GM19372 (cell line): ENCODE results near the gene APOL1.

Source experiments
- ATAC-seq: cut with Tn5 transposase; IDR thresholded peaks from one replicate; pipeline ENCODE4 v1.9.1; 2021; ENCODE audit warnings: mild to moderate bottlenecking, low read depth, moderate library complexity; ENCODE audit not compliant: unreplicated experiment

Gene APOL1

GRCh38 chr22:36303115-36303467 is 50.2 kb downstream of the APOL1 start:
- ATAC-seq = no peak

DNA sequence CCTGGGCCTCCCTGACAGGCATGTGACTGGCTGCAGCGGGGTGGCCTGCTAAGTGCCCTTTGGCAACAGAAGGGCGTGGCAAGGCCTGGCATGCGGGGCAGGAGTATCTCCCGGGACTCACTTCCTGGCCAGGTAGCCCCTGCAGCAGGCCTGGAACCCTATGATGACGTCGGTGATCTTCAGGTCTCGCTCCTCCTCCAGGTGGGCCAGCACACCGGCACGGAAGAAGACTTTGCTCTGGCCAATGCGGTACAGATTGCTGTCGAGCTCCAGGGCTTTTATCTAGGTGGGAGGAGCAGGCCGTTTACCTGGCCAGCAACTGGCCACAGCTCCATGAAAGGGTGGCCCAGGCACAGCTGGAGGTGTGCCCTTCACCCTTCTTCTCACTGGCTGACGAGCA is 50.9 kb downstream of the APOL1 start:
- ATAC-seq = no peak

DNA sequence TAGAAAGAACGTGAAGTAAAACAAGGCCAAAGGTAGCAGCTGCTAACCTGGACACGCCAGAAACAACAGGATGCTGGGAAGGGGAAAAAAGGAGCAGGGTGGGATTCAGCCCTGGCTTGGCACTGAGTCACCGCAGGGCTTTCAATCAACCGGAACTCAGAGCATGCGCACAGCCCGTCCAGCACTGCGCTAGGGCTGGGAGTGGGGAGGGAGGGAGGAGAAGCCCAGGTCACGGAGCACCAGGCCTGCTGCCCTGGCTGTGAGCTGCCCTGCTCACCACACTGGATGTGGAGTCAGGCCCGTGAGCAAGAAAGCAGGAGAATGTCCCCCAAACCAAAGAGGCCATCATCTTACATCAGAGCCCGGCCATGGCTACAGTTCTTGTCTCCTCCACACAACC is 51.5 kb downstream of the APOL1 start:
- no peak for ATAC-seq

- no peak for ATAC-seq
Measured at GRCh38 chr22:36305813-36306212, 52.9 kb downstream of the APOL1 start.

DNA sequence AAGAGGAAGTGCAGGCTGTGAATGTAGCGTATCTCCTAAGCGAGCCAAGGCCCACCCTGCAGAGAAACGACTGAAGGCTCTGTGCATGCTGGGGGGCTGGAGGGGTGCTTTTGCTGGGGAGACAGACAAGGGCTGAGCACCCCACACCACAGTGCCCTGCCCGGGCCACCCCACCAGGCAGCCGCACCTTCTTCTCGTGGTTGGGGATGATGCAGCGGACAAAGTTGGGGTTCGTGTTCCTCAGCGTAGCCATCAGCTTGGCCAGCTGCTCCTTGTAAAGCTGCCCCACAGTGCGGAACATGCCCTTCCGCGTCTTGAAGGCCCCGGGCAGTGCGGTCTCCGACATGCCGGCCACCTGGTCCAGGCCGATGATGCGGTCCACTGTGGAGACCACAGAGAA is 53.3 kb downstream of the APOL1 start:
- ATAC-seq = no peak

- no peak for ATAC-seq
Measured at GRCh38 chr22:36308880-36309279, 55.9 kb downstream of the APOL1 start.

DNA sequence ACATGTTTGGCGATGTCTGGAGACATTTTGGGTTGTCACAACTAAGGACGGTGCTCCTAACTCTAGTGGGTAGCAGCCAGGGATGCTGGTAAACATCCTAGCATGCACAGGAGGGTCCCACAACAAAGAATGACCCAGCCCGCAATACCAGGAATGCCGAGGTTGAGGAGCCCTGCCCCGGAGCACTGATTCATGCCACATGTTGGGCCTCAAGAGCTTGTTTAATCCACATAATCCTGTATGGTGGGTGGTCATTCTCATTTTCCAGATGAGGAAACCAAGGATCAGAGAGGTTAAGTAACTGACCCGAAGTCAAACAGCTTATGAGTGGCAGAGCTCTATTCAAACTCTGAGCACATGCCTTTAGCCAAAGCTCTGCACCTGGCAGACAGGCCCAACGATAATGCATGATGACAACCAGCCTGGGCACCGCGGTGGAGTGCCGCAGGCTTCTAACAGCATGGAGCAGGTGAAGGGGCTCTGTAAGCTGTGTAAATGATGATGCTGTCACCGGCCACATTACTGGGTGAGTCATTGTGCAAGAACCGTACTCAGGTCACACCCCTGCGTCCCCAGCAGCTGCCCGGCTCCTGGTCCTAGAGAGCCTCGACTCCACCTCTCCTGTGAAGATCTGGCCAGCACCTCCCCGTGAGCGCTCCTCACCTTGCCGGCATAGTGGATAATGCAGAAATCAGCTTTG is 58.6 kb downstream of the APOL1 start:
- no peak for ATAC-seq

- no peak for ATAC-seq
Measured at GRCh38 chr22:36315325-36315724, 62.4 kb downstream of the APOL1 start.

GRCh38 chr22:36316419-36316818 is 63.5 kb downstream of the APOL1 start:
- ATAC-seq = no peak
